A549 (cell line): Measurements from ENCODE around the gene HMOX1. TPM values are rescaled to one million over a fixed set of nuclear protein-coding genes. Genes with fewer than 3 reads are reported as not detected.

Experiments used
- ATAC-seq, 2 experiments: fragments of 200-7000 bp in 1 of 2; fragments of >200 bp in 1 of 2; cut with Nextera tagmentation in 1 of 2; cut with Tn5 transposase in 1 of 2; 3 replicates each; pipeline versions ENCODE4 v1.8.0 to v1.9.1; 2018 to 2020; ENCODE audit warnings: mild to moderate bottlenecking in 1 of 2, moderate library complexity in 1 of 2
- CTCF ChIA-PET: fragments of 300-600 bp; sonication (Branson Sonifier 250); formaldehyde crosslinking; extraction: SDS; loops from one replicate; lab custom pipeline; 2021; ENCODE audit warnings: antibody characterized with exemption, inconsistent platforms; lab: Yijun Ruan, JAX
- POLR2A ChIA-PET: fragments of 350-600 bp; formaldehyde crosslinking; extraction: SDS; loops from one replicate; lab custom pipeline; 2021; ENCODE audit warnings: antibody characterized with exemption, inconsistent platforms; lab: Yijun Ruan, JAX
- DNase-seq, 2 experiments: peaks; one replicate each; pipeline versions ENCODE4 v3.0.0 to v3.0.0-alpha.2; 2011 to 2016; ENCODE audit warnings: low read depth in 1 of 2, low spot score in 1 of 2
- FAIRE-seq: peaks from 2 replicates; lab custom pipeline; 2011; peaks lifted over from hg19 to GRCh38; lab: Jason Lieb, UNC
- H3K27ac ChIP-seq, 2 experiments: fragments of >200 bp; sonication (Bioruptor Twin); formaldehyde crosslinking; 3 replicates each; pipeline ENCODE4 v1.5.1; 2016 to 2017
- H3K4me1 ChIP-seq: fragments of >200 bp; sonication (Bioruptor Twin); formaldehyde crosslinking; 3 replicates; pipeline ENCODE4 v1.6.1; 2016
- H3K4me2 ChIP-seq: fragments of >200 bp; sonication (Bioruptor Twin); formaldehyde crosslinking; 3 replicates; pipeline ENCODE4 v1.6.1; 2016
- H3K4me3 ChIP-seq: fragments of >200 bp; sonication (Bioruptor Twin); formaldehyde crosslinking; 3 replicates; pipeline ENCODE4 v1.5.1; 2016
- H3K9me3 ChIP-seq: fragments of >200 bp; sonication (Bioruptor Twin); formaldehyde crosslinking; 3 replicates; pipeline ENCODE4 v1.6.1; 2016
- BHLHE40 ChIP-seq: IDR thresholded peaks from 2 replicates; pipeline ENCODE4 v1.6.1; 2012; ENCODE audit warnings: low read depth, low read length, inconsistent platforms
- CEBPB ChIP-seq, 2 experiments: fragments of >200 bp in 1 of 2; sonication (Bioruptor Twin) in 1 of 2; formaldehyde crosslinking in 1 of 2; IDR thresholded peaks; 2 replicates each; pipeline ENCODE4 v1.6.1; 2012 to 2016
- CHD2 ChIP-seq: fragments of 150-350 bp; IDR thresholded peaks from 2 replicates; pipeline ENCODE4 v1.6.1; 2014; ENCODE audit warnings: low read length; ENCODE audit not compliant: partially characterized antibody
- CHD4 ChIP-seq: fragments of 200-600 bp; sonication (generic); IDR thresholded peaks from 2 replicates; pipeline ENCODE4 v1.6.1; 2016; ENCODE audit warnings: antibody characterized with exemption, mild to moderate bottlenecking, borderline replicate concordance
- EHF ChIP-seq: fragments of 250-450 bp; sonication (Bioruptor Pico); IDR thresholded peaks from 2 replicates; pipeline ENCODE4 v1.5.0; 2020; ENCODE audit warnings: mild to moderate bottlenecking
- ESRRA ChIP-seq: fragments of 150-350 bp; IDR thresholded peaks from 2 replicates; pipeline ENCODE4 v1.6.1; 2014; ENCODE audit warnings: mild to moderate bottlenecking, low read length, borderline replicate concordance
- FOSL2 ChIP-seq, 2 experiments: fragments of 450-650 bp in 1 of 2; fragments of >200 bp in 1 of 2; sonication (Bioruptor Twin) in 1 of 2; formaldehyde crosslinking; IDR thresholded peaks; 2 replicates each; pipeline versions ENCODE4 v1.5.0 to v1.6.1; 2016 to 2020; ENCODE audit warnings: mild to moderate bottlenecking in 1 of 2, moderate library complexity in 1 of 2
- FOXS1 ChIP-seq: fragments of 250-450 bp; sonication (Bioruptor Pico); IDR thresholded peaks from 2 replicates; pipeline ENCODE4 v1.5.0; 2020; ENCODE audit warnings: mild to moderate bottlenecking, moderate library complexity
- HOXA7 ChIP-seq: fragments of 250-450 bp; sonication (Bioruptor Pico); IDR thresholded peaks from 2 replicates; pipeline ENCODE4 v1.5.0; 2020; ENCODE audit warnings: mild to moderate bottlenecking, moderate library complexity
- HOXB13 ChIP-seq: fragments of 250-450 bp; sonication (Bioruptor Pico); IDR thresholded peaks from 2 replicates; pipeline ENCODE4 v1.5.0; 2020; ENCODE audit warnings: low read depth, mild to moderate bottlenecking, moderate library complexity
- JUN ChIP-seq, 2 experiments: fragments of >200 bp; sonication (Bioruptor Twin); formaldehyde crosslinking; IDR thresholded peaks; 2 replicates in 1 of 2; 3 replicates in 1 of 2; pipeline ENCODE4 v1.6.1; 2016 to 2017
- JUNB ChIP-seq: fragments of >200 bp; sonication (Bioruptor Twin); formaldehyde crosslinking; IDR thresholded peaks from 2 replicates; pipeline ENCODE4 v1.6.1; 2016
- MAZ ChIP-seq: fragments of 150-350 bp; IDR thresholded peaks from 2 replicates; pipeline ENCODE4 v1.6.1; 2014; ENCODE audit warnings: antibody characterized with exemption, low read depth, low read length, borderline replicate concordance
- POLR2AphosphoS2 ChIP-seq: conservative IDR thresholded peaks from 2 replicates; pipeline ENCODE4 v1.6.1; 2012; ENCODE audit warnings: low read length, improper control_type of control experiment, inconsistent platforms
- RAD21 ChIP-seq, 2 experiments: fragments of >200 bp in 1 of 2; sonication (Bioruptor Twin) in 1 of 2; formaldehyde crosslinking in 1 of 2; IDR thresholded peaks in 1 of 2; conservative IDR thresholded peaks in 1 of 2; 2 replicates in 1 of 2; 3 replicates in 1 of 2; pipeline ENCODE4 v1.6.1; 2012 to 2018; ENCODE audit warnings: inconsistent platforms in 1 of 2
- RARB ChIP-seq: fragments of 250-450 bp; sonication (Bioruptor Pico); IDR thresholded peaks from 2 replicates; pipeline ENCODE4 v1.8.0; 2021; ENCODE audit warnings: mild to moderate bottlenecking, moderate library complexity
- TP53 ChIP-seq: fragments of 250-450 bp; sonication (Bioruptor Pico); IDR thresholded peaks from 2 replicates; pipeline ENCODE4 v1.5.0; 2021; ENCODE audit warnings: mild to moderate bottlenecking, moderate library complexity
- ZC3H11A ChIP-seq: fragments of 450-650 bp; IDR thresholded peaks from 2 replicates; pipeline ENCODE4 v1.6.1; 2014; ENCODE audit warnings: antibody characterized with exemption, mild to moderate bottlenecking
- ZNF302 ChIP-seq: fragments of 250-450 bp; sonication (Bioruptor Pico); IDR thresholded peaks from 2 replicates; pipeline ENCODE4 v1.9.0; 2021; ENCODE audit warnings: inconsistent platforms, mild to moderate bottlenecking, moderate library complexity
- WGBS: methylation state at CpG from one replicate; pipeline ENCODE4 v1.1.6; 2017; ENCODE audit errors: missing lambda C conversion rate; 5-methylcytosine and 5-hydroxymethylcytosine counted together
- polyA plus RNA-seq, 4 experiments: library from polyadenylated mRNA; depleted of rRNA in 3 of 4; stranded (reverse); fragments of >200 nt; fragmentation: RNase III in 1 of 4; extraction: RNeasy Plus Mini Kit Qiagen cat#74134 plus additional on column Dnase treatment in 1 of 4; gene quantifications; 2 replicates in 3 of 4; 3 replicates in 1 of 4; pipeline ENCODE4 v1.2.3, GENCODE V29; 2011 to 2017
- TF ChIP-seq, protein P1 (sequence below): fragments of 200-600 bp; sonication (generic); IDR thresholded peaks from 2 replicates; pipeline ENCODE4 v1.6.1; 2016; ENCODE audit warnings: antibody characterized with exemption, mild to moderate bottlenecking, moderate library complexity
- TF ChIP-seq, protein P2 (sequence below): fragments of >200 bp; sonication (Bioruptor Twin); formaldehyde crosslinking; IDR thresholded peaks from 3 replicates; pipeline ENCODE4 v1.5.1; 2016
- TF ChIP-seq, protein P3 (sequence below): IDR thresholded peaks from 2 replicates; pipeline ENCODE4 v1.6.1; 2012
- TF ChIP-seq, protein P4 (sequence below): IDR thresholded peaks from 2 replicates; pipeline ENCODE4 v1.6.1; 2012
- TF ChIP-seq, protein P5 (sequence below): fragments of >200 bp; sonication (Bioruptor Twin); formaldehyde crosslinking; IDR thresholded peaks from 3 replicates; pipeline ENCODE4 v1.6.1; 2016

Gene HMOX1
- polyA plus RNA-seq, 2 of the 4 experiments (the other 2 are of a cell fraction): 97.7 to 506 TPM

DNA sequence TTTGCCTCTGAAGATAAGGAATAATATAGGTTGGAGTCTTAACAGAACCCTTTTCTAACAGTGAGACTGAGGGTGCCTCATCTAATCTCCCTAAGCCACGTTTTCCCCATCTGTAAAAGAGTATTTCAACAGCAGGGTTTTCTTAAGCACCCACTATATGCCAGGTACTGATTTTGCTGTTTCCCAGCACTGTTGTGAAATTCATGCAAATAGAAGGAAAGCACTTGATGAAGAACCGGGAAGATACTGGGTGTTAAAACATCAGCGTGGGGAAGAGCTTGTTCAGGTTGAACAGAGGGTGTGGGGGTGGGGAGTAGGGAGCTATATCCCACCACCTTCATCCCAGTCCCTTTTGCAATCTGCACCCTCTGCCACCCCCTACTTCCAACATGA lies 2.8 kb downstream of the HMOX1 start:
- ATAC-seq (no peak), FAIRE-seq (no peak), DNase-seq (no peak)
- WGBS: 45% methylated on average over 3 of the region's 3 CpGs
- peak overlapping the region; percentile 62 to 95; a peak in 5 of 6 replicates for H3K27ac ChIP-seq
- no peak for TF ChIP-seq FOSL2 (IDR thresholded peaks at IDR 0.05)
- no peak for TF ChIP-seq FOSL2 (CRISPR knock-in tag; IDR thresholded peaks at IDR 0.05)
- TF ChIP-seq ZC3H11A: no peak
- 0 out of 2 replicates have a peak, but pooled peaks have one; percentile 1 for TF ChIP-seq HOXA7 (CRISPR knock-in tag)
- 0 out of 2 replicates have a peak, but pooled peaks have one; percentile 9 for TF ChIP-seq TP53 (CRISPR knock-in tag)
- peak overlapping the region; percentile 92 for H3K4me2 ChIP-seq
- peaks cover 63% of the 10 kb centered on the region for H3K4me1 ChIP-seq
- H3K9me3 ChIP-seq: no peaks in the 10 kb centered on the region
- ChIA-PET CTCF (no interaction called here), POLR2A (interaction anchor here (0.5 kb wide), 1 partner anchor 17 kb away, joined by 4 read pairs; no protein-coding TSS in a partner anchor)
- H3K4me3 ChIP-seq: peak overlapping the region; percentile 79

DNA sequence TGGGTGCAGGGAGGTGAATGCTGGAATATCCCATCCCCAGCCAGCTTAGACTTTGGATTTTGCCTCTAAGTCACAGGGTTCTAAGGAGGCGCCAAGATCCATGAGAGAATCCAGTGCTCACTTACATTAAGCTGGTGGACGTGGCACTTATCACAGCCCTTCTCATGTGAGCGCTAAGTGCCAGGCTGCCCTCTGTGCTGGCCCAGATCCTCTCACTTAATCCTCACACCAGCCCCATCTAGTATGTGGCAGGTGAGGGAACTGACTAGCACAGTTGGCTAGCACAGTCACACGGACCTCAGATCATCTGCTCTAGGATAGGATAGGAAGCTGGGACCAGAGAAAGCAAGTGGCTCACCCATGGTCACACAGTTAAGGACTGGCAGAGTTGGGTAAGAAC lies 3.6 kb downstream of the HMOX1 start:
- no peak for DNase-seq
- TF ChIP-seq, protein P1, sequence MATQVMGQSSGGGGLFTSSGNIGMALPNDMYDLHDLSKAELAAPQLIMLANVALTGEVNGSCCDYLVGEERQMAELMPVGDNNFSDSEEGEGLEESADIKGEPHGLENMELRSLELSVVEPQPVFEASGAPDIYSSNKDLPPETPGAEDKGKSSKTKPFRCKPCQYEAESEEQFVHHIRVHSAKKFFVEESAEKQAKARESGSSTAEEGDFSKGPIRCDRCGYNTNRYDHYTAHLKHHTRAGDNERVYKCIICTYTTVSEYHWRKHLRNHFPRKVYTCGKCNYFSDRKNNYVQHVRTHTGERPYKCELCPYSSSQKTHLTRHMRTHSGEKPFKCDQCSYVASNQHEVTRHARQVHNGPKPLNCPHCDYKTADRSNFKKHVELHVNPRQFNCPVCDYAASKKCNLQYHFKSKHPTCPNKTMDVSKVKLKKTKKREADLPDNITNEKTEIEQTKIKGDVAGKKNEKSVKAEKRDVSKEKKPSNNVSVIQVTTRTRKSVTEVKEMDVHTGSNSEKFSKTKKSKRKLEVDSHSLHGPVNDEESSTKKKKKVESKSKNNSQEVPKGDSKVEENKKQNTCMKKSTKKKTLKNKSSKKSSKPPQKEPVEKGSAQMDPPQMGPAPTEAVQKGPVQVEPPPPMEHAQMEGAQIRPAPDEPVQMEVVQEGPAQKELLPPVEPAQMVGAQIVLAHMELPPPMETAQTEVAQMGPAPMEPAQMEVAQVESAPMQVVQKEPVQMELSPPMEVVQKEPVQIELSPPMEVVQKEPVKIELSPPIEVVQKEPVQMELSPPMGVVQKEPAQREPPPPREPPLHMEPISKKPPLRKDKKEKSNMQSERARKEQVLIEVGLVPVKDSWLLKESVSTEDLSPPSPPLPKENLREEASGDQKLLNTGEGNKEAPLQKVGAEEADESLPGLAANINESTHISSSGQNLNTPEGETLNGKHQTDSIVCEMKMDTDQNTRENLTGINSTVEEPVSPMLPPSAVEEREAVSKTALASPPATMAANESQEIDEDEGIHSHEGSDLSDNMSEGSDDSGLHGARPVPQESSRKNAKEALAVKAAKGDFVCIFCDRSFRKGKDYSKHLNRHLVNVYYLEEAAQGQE: no peak
- no peak for TF ChIP-seq FOXS1 (CRISPR knock-in tag)
- TF ChIP-seq ZNF302 (CRISPR knock-in tag): no peak
- TF ChIP-seq BHLHE40: no peak
- TF ChIP-seq JUNB: no peak
- no peak for TF ChIP-seq CEBPB (IDR thresholded peaks at IDR 0.05)
- peak overlapping the region; percentile 62 to 95 for H3K27ac ChIP-seq
- ATAC-seq: no peak
- 65% methylated on average over 3 of the region's 4 CpGs for WGBS
- peak overlapping the region; percentile 92 for H3K4me2 ChIP-seq
- no peaks in the 10 kb centered on the region for H3K9me3 ChIP-seq
- POLR2A ChIA-PET: interaction anchor here (0.5 to 1.0 kb wide), 4 partner anchors 12 to 33 kb away, joined by 3 to 7 read pairs (median 6); no protein-coding TSS in a partner anchor
- CTCF ChIA-PET: interaction anchor here (1.0 to 1.8 kb wide), 2 partner anchors 34 to 543 kb away, joined by 3 to 13 read pairs; no protein-coding TSS in a partner anchor
- no peak for FAIRE-seq
- peaks cover 58% of the 10 kb centered on the region for H3K4me1 ChIP-seq
- H3K4me3 ChIP-seq: peak overlapping the region; percentile 79

DNA sequence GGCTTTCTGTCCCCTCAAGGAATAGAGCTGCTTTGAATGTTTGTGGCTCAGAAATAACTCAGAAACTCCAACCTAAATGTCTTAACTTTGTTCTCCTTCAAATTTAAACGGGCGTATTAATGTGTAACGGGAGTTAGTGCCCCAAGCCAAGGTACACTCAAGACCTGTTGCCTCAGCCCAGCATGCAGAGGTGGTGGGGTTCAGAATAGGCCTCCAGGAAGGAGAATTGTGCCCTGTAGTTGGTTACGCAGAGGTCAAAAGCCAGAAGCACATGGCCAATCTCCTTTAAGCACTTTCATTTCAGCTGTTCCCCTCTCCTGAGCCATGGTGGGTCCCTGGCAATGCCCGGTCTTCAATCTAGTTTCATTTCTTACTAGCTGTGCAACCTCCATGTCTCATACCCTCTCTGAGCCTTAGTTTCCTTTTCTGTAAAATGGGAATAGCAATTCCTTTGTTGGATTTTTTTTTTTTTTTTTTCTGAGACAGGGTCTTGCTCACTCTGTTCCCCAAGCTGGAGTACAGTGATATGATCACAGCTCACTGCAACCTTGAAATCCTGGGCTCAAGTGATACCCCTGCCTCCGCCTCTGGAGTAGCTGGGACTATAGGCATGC lies 4.2 kb downstream of the HMOX1 start:
- peak overlapping the region; percentile 62 to 95 for H3K27ac ChIP-seq
- no peaks in the 10 kb centered on the region for H3K9me3 ChIP-seq
- H3K4me3 ChIP-seq: peak overlapping the region; percentile 79
- peak overlapping the region; percentile 92 for H3K4me2 ChIP-seq
- FAIRE-seq (no peak), DNase-seq (no peak), ATAC-seq (no peak)
- POLR2A ChIA-PET: interaction anchor here (0.5 to 1.0 kb wide), 4 partner anchors 8 to 34 kb away, joined by 3 to 7 read pairs (median 4); no protein-coding TSS in a partner anchor
- TF ChIP-seq, protein P2, sequence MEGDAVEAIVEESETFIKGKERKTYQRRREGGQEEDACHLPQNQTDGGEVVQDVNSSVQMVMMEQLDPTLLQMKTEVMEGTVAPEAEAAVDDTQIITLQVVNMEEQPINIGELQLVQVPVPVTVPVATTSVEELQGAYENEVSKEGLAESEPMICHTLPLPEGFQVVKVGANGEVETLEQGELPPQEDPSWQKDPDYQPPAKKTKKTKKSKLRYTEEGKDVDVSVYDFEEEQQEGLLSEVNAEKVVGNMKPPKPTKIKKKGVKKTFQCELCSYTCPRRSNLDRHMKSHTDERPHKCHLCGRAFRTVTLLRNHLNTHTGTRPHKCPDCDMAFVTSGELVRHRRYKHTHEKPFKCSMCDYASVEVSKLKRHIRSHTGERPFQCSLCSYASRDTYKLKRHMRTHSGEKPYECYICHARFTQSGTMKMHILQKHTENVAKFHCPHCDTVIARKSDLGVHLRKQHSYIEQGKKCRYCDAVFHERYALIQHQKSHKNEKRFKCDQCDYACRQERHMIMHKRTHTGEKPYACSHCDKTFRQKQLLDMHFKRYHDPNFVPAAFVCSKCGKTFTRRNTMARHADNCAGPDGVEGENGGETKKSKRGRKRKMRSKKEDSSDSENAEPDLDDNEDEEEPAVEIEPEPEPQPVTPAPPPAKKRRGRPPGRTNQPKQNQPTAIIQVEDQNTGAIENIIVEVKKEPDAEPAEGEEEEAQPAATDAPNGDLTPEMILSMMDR: no peak
- TF ChIP-seq, protein P3, sequence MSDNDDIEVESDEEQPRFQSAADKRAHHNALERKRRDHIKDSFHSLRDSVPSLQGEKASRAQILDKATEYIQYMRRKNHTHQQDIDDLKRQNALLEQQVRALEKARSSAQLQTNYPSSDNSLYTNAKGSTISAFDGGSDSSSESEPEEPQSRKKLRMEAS: no peak
- TF ChIP-seq ESRRA (no peak), HOXA7 (CRISPR knock-in tag) (no peak), EHF (CRISPR knock-in tag) (no peak), CHD2 (no peak), CEBPB (IDR thresholded peaks at IDR 0.05) (no peak), CHD4 (no peak), JUNB (no peak), HOXB13 (CRISPR knock-in tag) (no peak), FOXS1 (CRISPR knock-in tag) (no peak), POLR2AphosphoS2 (no peak), JUN (IDR thresholded peaks at IDR 0.05) (no peak), ZNF302 (CRISPR knock-in tag) (no peak), RAD21 (conservative IDR thresholded peaks at IDR 0.05 in 1 of 2, IDR thresholded peaks at IDR 0.05 in 1 of 2) (no peak), MAZ (no peak), RARB (no peak)
- TF ChIP-seq, protein P4, sequence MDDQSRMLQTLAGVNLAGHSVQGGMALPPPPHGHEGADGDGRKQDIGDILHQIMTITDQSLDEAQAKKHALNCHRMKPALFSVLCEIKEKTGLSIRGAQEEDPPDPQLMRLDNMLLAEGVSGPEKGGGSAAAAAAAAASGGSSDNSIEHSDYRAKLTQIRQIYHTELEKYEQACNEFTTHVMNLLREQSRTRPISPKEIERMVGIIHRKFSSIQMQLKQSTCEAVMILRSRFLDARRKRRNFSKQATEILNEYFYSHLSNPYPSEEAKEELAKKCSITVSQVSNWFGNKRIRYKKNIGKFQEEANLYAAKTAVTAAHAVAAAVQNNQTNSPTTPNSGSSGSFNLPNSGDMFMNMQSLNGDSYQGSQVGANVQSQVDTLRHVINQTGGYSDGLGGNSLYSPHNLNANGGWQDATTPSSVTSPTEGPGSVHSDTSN: no peak
- TF ChIP-seq, protein P5, sequence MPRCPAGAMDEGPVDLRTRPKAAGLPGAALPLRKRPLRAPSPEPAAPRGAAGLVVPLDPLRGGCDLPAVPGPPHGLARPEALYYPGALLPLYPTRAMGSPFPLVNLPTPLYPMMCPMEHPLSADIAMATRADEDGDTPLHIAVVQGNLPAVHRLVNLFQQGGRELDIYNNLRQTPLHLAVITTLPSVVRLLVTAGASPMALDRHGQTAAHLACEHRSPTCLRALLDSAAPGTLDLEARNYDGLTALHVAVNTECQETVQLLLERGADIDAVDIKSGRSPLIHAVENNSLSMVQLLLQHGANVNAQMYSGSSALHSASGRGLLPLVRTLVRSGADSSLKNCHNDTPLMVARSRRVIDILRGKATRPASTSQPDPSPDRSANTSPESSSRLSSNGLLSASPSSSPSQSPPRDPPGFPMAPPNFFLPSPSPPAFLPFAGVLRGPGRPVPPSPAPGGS: no peak
- H3K4me1 ChIP-seq: peaks cover 58% of the 10 kb centered on the region
- CTCF ChIA-PET: interaction anchor here (1.0 to 1.9 kb wide), 3 partner anchors 32 to 543 kb away, joined by 3 to 13 read pairs (median 9); no protein-coding TSS in a partner anchor
- WGBS: 79% methylated on average over 6 of the region's 6 CpGs
